Measurements from ENCODE around the gene VPS25. TPM values are rescaled to one million over a fixed set of nuclear protein-coding genes. Genes with fewer than 3 reads are reported as not detected.

VPS25 gene
- total and polyA plus RNA-seq, 2 experiments from 2014 or later: 101 to 136 TPM

GRCh38 chr17:42795061-42795460 is 21.8 kb downstream of the VPS25 start:
- Histone ChIP-seq H3K4me1 (ENCODE audit: low read depth) (no peaks in the 10 kb centered on the region), H3K27ac (no peak overlapping the region), H3K9me3 (ENCODE audit: low read depth) (no peaks in the 10 kb centered on the region), H3K36me3 (no peaks in the 10 kb centered on the region), H3K4me3 (no peak overlapping the region), H3K27me3 (no peaks in the 10 kb centered on the region)
- no peak for TF ChIP-seq CTCF (IDR thresholded peaks at IDR 0.05; ENCODE audit: low read depth, low read length)
- DNase-seq (ENCODE audit: low read depth in 1 of 2, low spot score in 1 of 2): no peak

- Histone ChIP-seq H3K36me3 (no peaks in the 10 kb centered on the region), H3K27me3 (no peaks in the 10 kb centered on the region), H3K4me3 (no peak overlapping the region), H3K4me1 (ENCODE audit: low read depth) (no peaks in the 10 kb centered on the region), H3K27ac (no peak overlapping the region), H3K9me3 (ENCODE audit: low read depth) (no peaks in the 10 kb centered on the region)
- TF ChIP-seq CTCF (IDR thresholded peaks at IDR 0.05; ENCODE audit: low read depth, low read length): no peak
- no peak for DNase-seq (ENCODE audit: low read depth in 1 of 2, low spot score in 1 of 2)
These were observed 22.2 kb downstream of the VPS25 start for GRCh38 chr17:42795465-42795864.

- DNase-seq (ENCODE audit: low read depth in 1 of 2, low spot score in 1 of 2): no peak
- H3K9me3 ChIP-seq (ENCODE audit: low read depth): no peaks in the 10 kb centered on the region
- no peaks in the 10 kb centered on the region for H3K4me1 ChIP-seq (ENCODE audit: low read depth)
- H3K4me3 ChIP-seq: no peak overlapping the region
- TF ChIP-seq CTCF (IDR thresholded peaks at IDR 0.05; ENCODE audit: low read depth, low read length): no peak
- H3K27me3 ChIP-seq: no peaks in the 10 kb centered on the region
- H3K36me3 ChIP-seq: no peaks in the 10 kb centered on the region
- H3K27ac ChIP-seq: no peak overlapping the region
These were observed 23.0 kb downstream of the VPS25 start for GRCh38 chr17:42796066-42796758.

GRCh38 chr17:42797067-42798007 is 24.1 kb downstream of the VPS25 start:
- Histone ChIP-seq H3K27me3 (peaks cover 4% of the 10 kb centered on the region), H3K36me3 (no peaks in the 10 kb centered on the region), H3K4me3 (peak overlapping the region; percentile 72)

GRCh38 chr17:42798011-42798382 is 24.7 kb downstream of the VPS25 start:
- no peak for DNase-seq (ENCODE audit: low read depth in 1 of 2, low spot score in 1 of 2)
- TF ChIP-seq CTCF (IDR thresholded peaks at IDR 0.05; ENCODE audit: low read depth, low read length): no peak
- H3K4me3 ChIP-seq: peak overlapping the region; percentile 72
- H3K36me3 ChIP-seq: no peaks in the 10 kb centered on the region
- peaks cover 4% of the 10 kb centered on the region for H3K27me3 ChIP-seq
- no peaks in the 10 kb centered on the region for H3K9me3 ChIP-seq (ENCODE audit: low read depth)
- peak overlapping the region; percentile 82 for H3K27ac ChIP-seq
- H3K4me1 ChIP-seq (ENCODE audit: low read depth): no peaks in the 10 kb centered on the region

More at GRCh38 chr17:42797067-42798007, 24.1 kb downstream of the VPS25 start:
- Histone ChIP-seq H3K9me3 (ENCODE audit: low read depth) (no peaks in the 10 kb centered on the region), H3K4me1 (ENCODE audit: low read depth) (no peaks in the 10 kb centered on the region), H3K27ac (no peak overlapping the region)
- DNase-seq (ENCODE audit: low read depth in 1 of 2, low spot score in 1 of 2): no peak
- TF ChIP-seq CTCF (IDR thresholded peaks at IDR 0.05; ENCODE audit: low read depth, low read length): no peak
